ENCODE measurements around the gene DOK7.

DNA sequence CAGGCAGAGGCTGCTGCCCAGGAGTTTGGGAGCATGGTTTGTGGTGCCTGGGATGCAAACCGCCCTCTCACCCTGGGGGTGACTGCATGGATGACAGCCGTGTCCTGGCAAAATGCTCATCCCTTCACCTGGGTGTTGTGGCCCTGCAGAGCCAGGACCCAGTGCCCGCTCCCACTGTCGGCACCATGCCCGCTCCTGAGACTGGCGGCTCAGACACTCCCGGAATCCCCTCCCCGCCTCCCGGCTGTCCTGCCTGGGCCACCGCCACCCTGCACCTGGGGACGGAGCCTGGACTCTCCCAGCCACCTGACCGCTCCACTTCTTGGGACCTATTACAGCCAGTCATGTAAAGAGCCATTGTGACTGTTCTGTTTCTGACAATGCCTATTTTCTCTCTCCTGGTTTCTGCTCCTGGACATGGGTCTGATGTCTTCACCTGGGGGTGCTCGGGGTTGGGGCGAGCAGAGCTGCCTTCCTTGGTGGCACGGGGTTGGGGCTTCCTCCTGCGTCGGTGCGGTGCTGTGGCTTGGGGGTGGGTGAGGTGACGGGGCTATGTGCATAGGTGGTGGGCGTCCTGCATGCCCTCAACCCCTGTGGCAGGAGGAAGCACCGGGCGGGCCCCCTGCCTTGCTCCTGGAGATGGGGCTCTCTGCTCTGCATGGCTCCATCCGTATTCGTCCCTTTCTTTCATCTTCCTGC is 38.2 kb downstream of the DOK7 start:
- TF ChIP-seq CEBPB (IDR thresholded peaks at IDR 0.05; ENCODE audit: low read depth, low read length) (no peak), POLR2A (IDR thresholded peaks at IDR 0.05; ENCODE audit: low read depth, low read length) (no peak), BHLHE40 (IDR thresholded peaks at IDR 0.05; ENCODE audit: low read depth, low read length) (no peak), FOS (IDR thresholded peaks at IDR 0.05; ENCODE audit: low read depth, low read length) (no peak), SMC3 (IDR thresholded peaks at IDR 0.05; ENCODE audit: low read depth, low read length) (no peak), MAFK (IDR thresholded peaks at IDR 0.05; ENCODE audit: low read depth, low read length) (no peak), RAD21 (IDR thresholded peaks at IDR 0.05; ENCODE audit: low read length) (no peak), RFX5 (IDR thresholded peaks at IDR 0.05; ENCODE audit: low read depth, low read length) (no peak)
- TF ChIP-seq, protein P1, sequence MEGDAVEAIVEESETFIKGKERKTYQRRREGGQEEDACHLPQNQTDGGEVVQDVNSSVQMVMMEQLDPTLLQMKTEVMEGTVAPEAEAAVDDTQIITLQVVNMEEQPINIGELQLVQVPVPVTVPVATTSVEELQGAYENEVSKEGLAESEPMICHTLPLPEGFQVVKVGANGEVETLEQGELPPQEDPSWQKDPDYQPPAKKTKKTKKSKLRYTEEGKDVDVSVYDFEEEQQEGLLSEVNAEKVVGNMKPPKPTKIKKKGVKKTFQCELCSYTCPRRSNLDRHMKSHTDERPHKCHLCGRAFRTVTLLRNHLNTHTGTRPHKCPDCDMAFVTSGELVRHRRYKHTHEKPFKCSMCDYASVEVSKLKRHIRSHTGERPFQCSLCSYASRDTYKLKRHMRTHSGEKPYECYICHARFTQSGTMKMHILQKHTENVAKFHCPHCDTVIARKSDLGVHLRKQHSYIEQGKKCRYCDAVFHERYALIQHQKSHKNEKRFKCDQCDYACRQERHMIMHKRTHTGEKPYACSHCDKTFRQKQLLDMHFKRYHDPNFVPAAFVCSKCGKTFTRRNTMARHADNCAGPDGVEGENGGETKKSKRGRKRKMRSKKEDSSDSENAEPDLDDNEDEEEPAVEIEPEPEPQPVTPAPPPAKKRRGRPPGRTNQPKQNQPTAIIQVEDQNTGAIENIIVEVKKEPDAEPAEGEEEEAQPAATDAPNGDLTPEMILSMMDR (conservative IDR thresholded peaks at IDR 0.05; ENCODE audit: low read depth, low read length) = no peak
- TF ChIP-seq, protein P2, sequence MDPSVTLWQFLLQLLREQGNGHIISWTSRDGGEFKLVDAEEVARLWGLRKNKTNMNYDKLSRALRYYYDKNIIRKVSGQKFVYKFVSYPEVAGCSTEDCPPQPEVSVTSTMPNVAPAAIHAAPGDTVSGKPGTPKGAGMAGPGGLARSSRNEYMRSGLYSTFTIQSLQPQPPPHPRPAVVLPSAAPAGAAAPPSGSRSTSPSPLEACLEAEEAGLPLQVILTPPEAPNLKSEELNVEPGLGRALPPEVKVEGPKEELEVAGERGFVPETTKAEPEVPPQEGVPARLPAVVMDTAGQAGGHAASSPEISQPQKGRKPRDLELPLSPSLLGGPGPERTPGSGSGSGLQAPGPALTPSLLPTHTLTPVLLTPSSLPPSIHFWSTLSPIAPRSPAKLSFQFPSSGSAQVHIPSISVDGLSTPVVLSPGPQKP (IDR thresholded peaks at IDR 0.05; ENCODE audit: borderline replicate concordance, low read depth, low read length) = no peak
